Caco-2 (cell line): ENCODE data around the gene MAN1B1. TPM values are rescaled to one million over a fixed set of nuclear protein-coding genes. Genes with fewer than 3 reads are reported as not detected.

ENCODE experiments used
- BruUV-seq: library from RNA; stranded (reverse); fragments of 400-500 nt; replicated peaks from 2 replicates; lab custom pipeline; 2021; lab: Mats Ljungman, UMichigan
- CTCF ChIA-PET: fragments of 300-600 bp; sonication (Branson Sonifier 250); formaldehyde crosslinking; loops from one replicate; lab custom pipeline; 2022; ENCODE audit warnings: antibody characterized with exemption; lab: Charles Lee
- POLR2A ChIA-PET: fragments of 300-600 bp; sonication (Branson Sonifier 250); formaldehyde crosslinking; loops from one replicate; lab custom pipeline; 2022; ENCODE audit warnings: antibody characterized with exemption; lab: Charles Lee
- DNase-seq, 2 experiments: peaks; one replicate each; pipeline versions ENCODE4 v3.0.0 to v3.0.0-alpha.2; 2020 to 2022
- H3K27me3 ChIP-seq: replicated peaks from 2 replicates; pipeline ENCODE4 v1.6.0; 2011; ENCODE audit warnings: low read length; ENCODE audit not compliant: control insufficient read depth, insufficient read depth
- H3K36me3 ChIP-seq: 2 replicates; pipeline ENCODE4 v1.5.1; 2011; ENCODE audit warnings: low read length; ENCODE audit not compliant: control insufficient read depth, insufficient read depth
- H3K4me1 ChIP-seq: fragments of 250-450 bp; sonication (Bioruptor Pico); 2 replicates; pipeline ENCODE4 v1.5.1; 2020; ENCODE audit warnings: mild to moderate bottlenecking
- H3K4me3 ChIP-seq: 2 replicates; pipeline ENCODE4 v1.5.1; 2011; ENCODE audit warnings: low read depth, mild to moderate bottlenecking, control low read depth, low read length
- H3K9me3 ChIP-seq: fragments of 250-450 bp; sonication (Bioruptor Pico); 2 replicates; pipeline ENCODE4 v1.5.1; 2020; ENCODE audit warnings: mild to moderate bottlenecking, moderate library complexity
- H3K27ac Mint-ChIP-seq: one replicate; pipeline ENCODE4 v1.8.0; 2022; ENCODE audit warnings: mixed read lengths; ENCODE audit not compliant: unreplicated experiment
- H3K27me3 Mint-ChIP-seq: one replicate; pipeline ENCODE4 v1.8.0; 2022; ENCODE audit warnings: mixed read lengths; ENCODE audit not compliant: insufficient read depth, unreplicated experiment
- H3K36me3 Mint-ChIP-seq: one replicate; pipeline ENCODE4 v1.8.0; 2022; ENCODE audit warnings: mild to moderate bottlenecking, mixed read lengths; ENCODE audit not compliant: insufficient read depth, unreplicated experiment
- H3K4me1 Mint-ChIP-seq: one replicate; pipeline ENCODE4 v1.8.0; 2022; ENCODE audit warnings: low read depth, mixed read lengths; ENCODE audit not compliant: unreplicated experiment
- H3K4me3 Mint-ChIP-seq: one replicate; pipeline ENCODE4 v1.8.0; 2022; ENCODE audit warnings: mild to moderate bottlenecking, moderate library complexity, mixed read lengths; ENCODE audit not compliant: unreplicated experiment
- H3K9me3 Mint-ChIP-seq: one replicate; pipeline ENCODE4 v1.8.0; 2022; ENCODE audit warnings: mixed read lengths; ENCODE audit not compliant: unreplicated experiment
- CTCF ChIP-seq, 2 experiments: fragments of 200-600 bp in 1 of 2; IDR thresholded peaks; 1 replicate in 1 of 2; 2 replicates in 1 of 2; pipeline versions ENCODE4 v1.5.1 to v1.8.0; 2011 to 2022; ENCODE audit warnings: antibody characterized with exemption in 1 of 2, control low read depth in 1 of 2, inconsistent platforms in 1 of 2, low read depth in 1 of 2, low read length in 1 of 2, mild to moderate bottlenecking in 1 of 2, moderate library complexity in 1 of 2; ENCODE audit not compliant: insufficient read depth in 1 of 2, severe bottlenecking in 1 of 2, unreplicated experiment in 1 of 2
- intact Hi-C: fragments of 100-400 bp; cut with micrococcal nuclease; formaldehyde crosslinking; loops from one replicate; pipeline ENCODE4 v1.10.0; 2022; ENCODE audit not compliant: unreplicated experiment
- total RNA-seq: library from RNA; stranded (reverse); gene quantifications from 2 replicates; pipeline ENCODE4 v1.2.3, GENCODE V29; 2022

Gene MAN1B1
- total RNA-seq, 1 experiment from 2014 or later: 57.7 TPM

GRCh38 chr9:137065336-137065967 lies 21.3 kb upstream of the MAN1B1 start:
- no peak for DNase-seq
- Mint-ChIP-seq H3K9me3 (no peaks in the 10 kb centered on the region), H3K27me3 (no peaks in the 10 kb centered on the region), H3K4me1 (peaks cover 10% of the 10 kb centered on the region), H3K27ac (no peak overlapping the region), H3K4me3 (no peak overlapping the region), H3K36me3 (peaks cover 26% of the 10 kb centered on the region)
- no peaks in the 10 kb centered on the region for H3K9me3 ChIP-seq
- POLR2A ChIA-PET: interaction anchor here (0.5 kb wide), 1 partner anchor 544 kb away, joined by 6 read pairs; no protein-coding TSS in a partner anchor
- H3K27me3 ChIP-seq: no peaks in the 10 kb centered on the region
- H3K4me1 ChIP-seq: peaks cover 15% of the 10 kb centered on the region
- intact Hi-C loops: no loop called here
- no peak for TF ChIP-seq CTCF (IDR thresholded peaks at IDR 0.05; ENCODE audit: insufficient read depth in 1 of 2, low read depth in 1 of 2, low read length in 1 of 2, severe bottlenecking in 1 of 2, unreplicated experiment in 1 of 2)
- BruUV-seq: no TSS peak
- no peak overlapping the region for H3K4me3 ChIP-seq
- CTCF ChIA-PET: interaction anchor here (0.6 to 3.9 kb wide), 4 partner anchors 19 to 35 kb away, joined by 3 to 57 read pairs (median 3); partner anchors contain the start of gene NPDC1
- 0 out of 2 replicates have a peak, but pooled peaks cover 2% of the 10 kb centered on the region for H3K36me3 ChIP-seq

- ChIA-PET POLR2A (no interaction called here), CTCF (interaction anchor here (0.6 to 5.2 kb wide), 6 partner anchors 11 to 74 kb away, joined by 3 to 57 read pairs (median 11); partner anchors contain the start of genes ABCA2, NPDC1 and UAP1L1)
- peaks cover 22% of the 10 kb centered on the region for H3K4me1 ChIP-seq
- Mint-ChIP-seq H3K4me3 (no peak overlapping the region), H3K27me3 (no peaks in the 10 kb centered on the region), H3K9me3 (no peaks in the 10 kb centered on the region), H3K27ac (no peak overlapping the region), H3K36me3 (peaks cover 31% of the 10 kb centered on the region), H3K4me1 (peaks cover 16% of the 10 kb centered on the region)
- no peak for DNase-seq
- BruUV-seq: no TSS peak
- intact Hi-C loops: no loop called here
- no peaks in the 10 kb centered on the region for H3K9me3 ChIP-seq
- 0 out of 2 replicates have a peak, but pooled peaks cover 2% of the 10 kb centered on the region for H3K36me3 ChIP-seq
- no peak overlapping the region for H3K4me3 ChIP-seq
- no peak for TF ChIP-seq CTCF (IDR thresholded peaks at IDR 0.05; ENCODE audit: insufficient read depth in 1 of 2, low read depth in 1 of 2, low read length in 1 of 2, severe bottlenecking in 1 of 2, unreplicated experiment in 1 of 2)
- H3K27me3 ChIP-seq: no peaks in the 10 kb centered on the region
These were observed 20.5 kb upstream of the MAN1B1 start for GRCh38 chr9:137066096-137066861.

- H3K9me3 ChIP-seq: no peaks in the 10 kb centered on the region
- peaks cover 24% of the 10 kb centered on the region for H3K4me1 ChIP-seq
- intact Hi-C loops: no loop called here
- peaks cover 18% of the 10 kb centered on the region for H3K4me1 Mint-ChIP-seq
- H3K36me3 ChIP-seq: 0 out of 2 replicates have a peak, but pooled peaks cover 2% of the 10 kb centered on the region
- H3K27me3 ChIP-seq: no peaks in the 10 kb centered on the region
- H3K27me3 Mint-ChIP-seq: no peaks in the 10 kb centered on the region
- no TSS peak for BruUV-seq
- H3K36me3 Mint-ChIP-seq: peaks cover 27% of the 10 kb centered on the region
- peak; percentile 88 to 90 for DNase-seq
- peak overlapping the region; percentile 68 for H3K4me3 Mint-ChIP-seq
- H3K27ac Mint-ChIP-seq: peak overlapping the region; percentile 87
- H3K9me3 Mint-ChIP-seq: no peaks in the 10 kb centered on the region
- ChIA-PET POLR2A (interaction anchor here (0.5 to 1.4 kb wide), 2 partner anchors 19 to 509 kb away, joined by 3 to 14 read pairs; partner anchors contain the start of gene MAN1B1), CTCF (interaction anchor here (0.6 to 5.2 kb wide), 34 partner anchors 9 to 277 kb away, joined by 3 to 57 read pairs (median 5); partner anchors contain the start of genes ABCA2, ENTPD2, MAN1B1 and NPDC1)
- peak overlapping the region; percentile 80 for H3K4me3 ChIP-seq
- TF ChIP-seq CTCF (IDR thresholded peaks at IDR 0.05; ENCODE audit: insufficient read depth in 1 of 2, low read depth in 1 of 2, low read length in 1 of 2, severe bottlenecking in 1 of 2, unreplicated experiment in 1 of 2): peak; percentile 59 to 87
These were observed 18.8 kb upstream of the MAN1B1 start for GRCh38 chr9:137067860-137068538.
